Stimulated activated memory B cell treated with anti-CD40 and anti-IgM and Interleukin-4, amounts not matched to agents 10 μg/mL and 1 μg/mL and 100 μg/mL, for 72 hours (primary cell): ENCODE data around the gene MRPS15.

ENCODE experiments used
- ATAC-seq: fragments of 150-1000 bp; cut with Tn5 transposase; 2 replicates; pipeline ENCODE4 v1.10.0; 2021
- H3K27ac Mint-ChIP-seq: one replicate; pipeline ENCODE4 v1.8.0; 2022; ENCODE audit warnings: mild to moderate bottlenecking, mixed read lengths
- H3K27me3 Mint-ChIP-seq: one replicate; pipeline ENCODE4 v1.8.0; 2022; ENCODE audit warnings: mixed read lengths
- H3K36me3 Mint-ChIP-seq: one replicate; pipeline ENCODE4 v1.8.0; 2022; ENCODE audit warnings: mixed read lengths
- H3K4me1 Mint-ChIP-seq: one replicate; pipeline ENCODE4 v1.8.0; 2022; ENCODE audit warnings: mixed read lengths
- H3K4me3 Mint-ChIP-seq: one replicate; pipeline ENCODE4 v1.8.0; 2022; ENCODE audit warnings: mild to moderate bottlenecking, moderate library complexity, mixed read lengths
- H3K9me3 Mint-ChIP-seq: one replicate; pipeline ENCODE4 v1.8.0; 2022; ENCODE audit warnings: mixed read lengths

MRPS15 gene

DNA sequence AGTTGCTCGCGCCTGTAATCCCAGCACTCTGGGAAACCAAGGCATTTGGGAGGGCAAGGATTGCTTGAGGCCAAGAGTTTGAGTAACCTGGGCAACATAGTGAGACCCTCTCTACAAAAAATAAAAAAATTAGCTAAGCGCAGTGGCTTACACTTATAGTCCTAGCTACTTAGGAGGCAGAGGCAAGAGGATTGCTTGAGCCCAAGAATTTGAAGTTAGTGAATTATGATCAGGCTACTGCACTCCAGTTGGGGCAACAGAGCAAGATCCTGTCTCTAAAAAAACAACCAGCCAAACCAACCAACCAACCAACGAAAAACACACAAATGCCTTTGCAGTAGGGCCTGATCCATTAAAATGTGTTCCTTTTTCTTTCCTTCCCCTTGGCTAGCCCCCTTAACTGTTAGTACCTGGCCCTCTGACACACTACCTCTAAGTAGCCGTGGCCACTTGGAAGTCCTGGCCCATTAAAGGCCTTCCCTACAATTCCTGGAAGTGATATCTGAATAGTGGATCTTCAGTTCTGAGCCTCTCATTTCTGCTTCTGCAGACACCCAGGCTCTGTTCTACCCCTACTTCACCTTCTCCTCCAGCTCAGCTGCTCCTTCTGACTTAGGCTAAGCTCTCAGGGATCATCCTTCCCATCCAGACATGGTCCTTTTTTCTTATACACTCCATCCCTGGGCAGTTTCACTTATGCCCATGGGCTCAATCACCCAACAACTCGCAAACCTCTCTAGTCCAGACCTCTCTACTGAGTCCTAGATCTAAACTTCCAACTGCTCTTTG lies 10.4 kb downstream of the MRPS15 start:
- H3K4me1 Mint-ChIP-seq, result peaks cover 22% of the 10 kb centered on the region
- ATAC-seq, result no peak
- peaks cover 29% of the 10 kb centered on the region for H3K36me3 Mint-ChIP-seq
- no peak overlapping the region for H3K4me3 Mint-ChIP-seq
- no peak overlapping the region for H3K27ac Mint-ChIP-seq
- H3K9me3 Mint-ChIP-seq, result no peaks in the 10 kb centered on the region
- no peaks in the 10 kb centered on the region for H3K27me3 Mint-ChIP-seq

DNA sequence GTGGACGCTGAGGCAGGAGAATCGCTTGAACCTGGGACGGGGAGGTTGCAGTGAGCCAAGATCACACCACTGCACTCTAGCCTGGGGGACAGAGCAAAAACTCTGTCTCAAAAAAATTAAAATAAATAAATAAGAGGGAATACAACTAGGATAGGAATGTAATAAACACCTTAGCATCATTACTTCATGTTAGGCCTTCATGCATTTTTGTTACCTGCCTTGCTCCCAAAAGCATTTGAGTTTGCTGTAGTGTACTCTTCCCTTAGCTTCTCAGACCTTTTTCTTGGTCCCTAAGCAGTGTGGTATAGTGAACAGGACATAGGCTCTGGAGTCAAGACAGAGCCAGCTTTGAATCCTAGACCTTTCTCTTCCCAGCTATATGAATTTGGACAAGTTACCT lies 11.1 kb downstream of the MRPS15 start:
- no peaks in the 10 kb centered on the region for H3K27me3 Mint-ChIP-seq
- H3K4me3 Mint-ChIP-seq, result no peak overlapping the region
- ATAC-seq, result no peak
- no peaks in the 10 kb centered on the region for H3K9me3 Mint-ChIP-seq
- H3K27ac Mint-ChIP-seq, result no peak overlapping the region
- peaks cover 15% of the 10 kb centered on the region for H3K4me1 Mint-ChIP-seq
- H3K36me3 Mint-ChIP-seq, result peaks cover 23% of the 10 kb centered on the region

DNA sequence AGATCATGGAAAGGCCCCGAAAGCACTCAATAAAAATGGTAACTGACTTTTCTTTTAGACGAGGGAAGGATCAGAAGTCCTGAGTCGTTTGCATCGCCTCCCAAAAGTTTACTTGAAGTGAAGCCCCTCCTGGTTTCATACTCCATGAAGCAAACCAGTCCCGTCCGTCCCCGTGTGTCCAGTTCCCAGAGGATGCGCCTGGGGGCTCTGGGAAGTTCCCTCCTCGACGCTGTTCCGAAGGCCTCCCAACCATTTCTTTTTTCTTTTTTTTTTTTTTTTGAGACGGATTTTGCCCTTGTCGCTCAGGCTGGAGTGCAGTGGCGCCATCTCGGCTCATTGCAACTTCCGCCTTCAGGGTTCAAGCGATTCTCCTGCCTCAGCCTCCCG lies 13.3 kb downstream of the MRPS15 start:
- Mint-ChIP-seq H3K9me3 (no peaks in the 10 kb centered on the region), H3K27me3 (no peaks in the 10 kb centered on the region), H3K27ac (peak overlapping the region; percentile 89), H3K4me1 (peaks cover 14% of the 10 kb centered on the region), H3K36me3 (peaks cover 16% of the 10 kb centered on the region), H3K4me3 (peak overlapping the region; percentile 80)
- ATAC-seq, result no peak

DNA sequence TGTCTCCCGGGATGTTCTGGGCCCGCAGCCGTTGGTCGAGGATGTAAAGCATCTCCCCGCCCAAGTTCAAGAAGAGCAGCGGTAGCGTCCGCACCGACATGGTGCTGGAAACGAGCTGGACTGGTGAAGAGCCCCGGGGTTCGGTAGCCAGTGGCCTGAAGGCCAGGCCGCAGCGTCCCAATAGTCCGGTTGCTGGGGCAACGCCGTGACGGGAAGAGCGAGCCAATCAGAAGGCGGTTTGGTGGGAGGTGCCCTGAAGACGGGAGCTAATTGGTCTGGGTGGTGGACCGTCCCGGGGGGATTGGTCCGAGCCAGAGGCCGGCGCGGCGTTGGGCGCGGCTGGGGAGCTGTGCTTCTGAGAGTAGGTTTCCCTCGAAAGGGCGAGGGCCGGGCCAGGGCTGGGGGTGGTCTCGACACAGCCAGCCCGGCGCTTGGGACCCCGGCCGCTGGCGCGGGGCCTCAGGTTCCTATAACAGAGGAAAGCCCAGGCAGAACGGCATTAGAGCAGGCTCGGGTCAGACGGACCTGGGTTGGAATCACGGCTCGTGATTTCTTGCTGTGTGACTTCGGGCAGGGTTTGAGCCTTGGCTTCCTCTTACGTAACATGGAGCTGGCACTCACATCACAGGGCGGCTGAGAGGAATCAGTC lies 13.8 kb downstream of the MRPS15 start, which contains the start of gene OSCP1:
Gene OSCP1 (minus strand): TSS at position 182 of the 649 bp plus-strand sequence. CDS start 82 bp downstream, at position 100.
- H3K27me3 Mint-ChIP-seq, result no peaks in the 10 kb centered on the region
- H3K27ac Mint-ChIP-seq, result peak within 1 kb of the TSS; percentile 89
- H3K36me3 Mint-ChIP-seq, result peaks cover 14% of the 10 kb centered on the region
- peaks cover 14% of the 10 kb centered on the region for H3K4me1 Mint-ChIP-seq
- peak; percentile 99 for ATAC-seq
- H3K4me3 Mint-ChIP-seq, result peak within 1 kb of the TSS; percentile 80
- no peaks in the 10 kb centered on the region for H3K9me3 Mint-ChIP-seq

DNA sequence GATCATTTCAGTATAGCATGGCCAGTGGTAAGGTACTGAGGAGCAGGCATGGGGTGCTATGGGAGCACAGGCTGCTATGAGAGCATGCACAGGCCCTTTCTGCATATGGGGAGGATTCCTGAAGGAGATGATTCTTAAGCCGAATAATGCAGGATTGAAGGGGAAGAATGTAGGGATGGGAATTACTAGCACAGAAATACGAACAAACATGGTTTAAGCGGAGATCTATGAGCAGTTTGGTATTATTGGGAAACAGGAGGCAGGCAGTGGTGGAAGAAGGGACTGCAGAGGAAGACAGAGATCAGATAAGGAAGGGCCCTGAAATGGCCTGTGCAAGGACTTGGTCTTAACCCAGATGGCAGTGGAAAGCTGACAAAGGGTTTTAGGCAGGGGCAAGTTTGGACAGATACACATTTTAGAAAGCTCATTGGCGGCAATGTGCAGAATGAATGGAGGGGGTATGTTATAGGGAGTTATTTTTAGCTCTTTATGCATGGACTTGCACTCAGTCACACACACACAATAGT lies 15.6 kb downstream of the MRPS15 start:
- H3K4me3 Mint-ChIP-seq, result peak overlapping the region; percentile 4
- no peaks in the 10 kb centered on the region for H3K36me3 Mint-ChIP-seq
- no peak for ATAC-seq
- H3K4me1 Mint-ChIP-seq, result peaks cover 14% of the 10 kb centered on the region
- H3K27me3 Mint-ChIP-seq, result no peaks in the 10 kb centered on the region
- H3K27ac Mint-ChIP-seq, result no peak overlapping the region
- H3K9me3 Mint-ChIP-seq, result no peaks in the 10 kb centered on the region

DNA sequence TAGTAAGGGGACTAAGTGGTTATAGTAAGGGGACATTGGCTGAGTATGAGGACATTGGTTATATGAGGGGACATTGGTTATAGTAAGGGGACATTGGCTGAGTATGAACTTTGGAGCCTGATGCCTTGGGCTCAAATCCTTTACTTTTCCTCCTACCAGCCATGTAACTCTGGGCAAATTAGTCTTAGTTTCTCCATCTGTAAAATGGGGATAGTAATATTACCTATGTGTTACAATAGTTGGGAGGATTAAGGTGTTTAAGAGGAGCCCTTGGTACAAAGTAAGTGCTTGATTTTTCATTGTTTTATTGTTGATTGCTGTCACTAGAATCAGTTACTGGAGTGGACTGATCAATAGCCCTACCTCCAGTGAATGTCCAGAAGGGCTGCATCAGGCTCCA lies 16.7 kb downstream of the MRPS15 start:
- Mint-ChIP-seq H3K27ac (no peak overlapping the region), H3K4me1 (peaks cover 14% of the 10 kb centered on the region), H3K9me3 (no peaks in the 10 kb centered on the region), H3K27me3 (no peaks in the 10 kb centered on the region), H3K36me3 (no peaks in the 10 kb centered on the region), H3K4me3 (no peak overlapping the region)
- no peak for ATAC-seq

DNA sequence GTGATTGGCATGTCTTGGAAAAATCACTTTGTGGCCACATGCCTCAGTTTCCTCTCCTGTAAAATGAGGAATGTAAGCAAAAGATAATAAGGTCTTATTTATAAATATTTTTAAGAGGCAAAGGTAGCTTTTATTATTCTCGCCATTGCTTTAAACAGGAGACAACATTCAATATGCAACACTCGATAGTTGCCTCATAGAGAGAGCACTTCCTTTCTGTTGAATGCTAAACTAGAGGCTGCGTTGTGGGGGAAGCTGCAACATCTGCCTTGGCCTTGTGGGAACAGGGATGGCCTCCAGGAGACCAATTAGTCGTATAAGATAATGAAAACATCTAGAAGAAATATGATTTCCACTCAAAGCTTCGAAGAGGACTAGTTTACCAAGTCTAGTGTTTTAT lies 17.4 kb downstream of the MRPS15 start:
- H3K27ac Mint-ChIP-seq, result no peak overlapping the region
- peaks cover 13% of the 10 kb centered on the region for H3K4me1 Mint-ChIP-seq
- ATAC-seq, result no peak
- no peaks in the 10 kb centered on the region for H3K27me3 Mint-ChIP-seq
- no peak overlapping the region for H3K4me3 Mint-ChIP-seq
- H3K9me3 Mint-ChIP-seq, result no peaks in the 10 kb centered on the region
- H3K36me3 Mint-ChIP-seq, result no peaks in the 10 kb centered on the region

DNA sequence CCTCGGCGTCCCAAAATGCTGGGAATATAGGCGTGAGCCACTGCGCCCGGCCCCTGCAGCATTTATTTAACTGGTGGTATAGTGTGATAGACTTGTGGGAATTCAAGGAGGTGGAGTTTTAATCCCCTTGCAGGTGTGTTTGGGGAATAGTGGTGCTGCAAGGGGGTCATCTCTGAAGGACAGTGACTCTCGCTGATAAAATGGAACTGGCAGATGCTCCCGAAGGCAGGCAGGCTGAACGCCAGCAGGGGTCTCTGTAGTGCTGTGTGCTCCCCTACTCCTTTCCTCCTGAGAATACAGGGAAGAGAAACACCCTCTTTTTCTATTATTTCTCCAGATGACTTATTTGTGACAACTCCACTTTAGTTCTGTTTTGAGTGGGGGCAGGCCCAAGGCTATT lies 17.9 kb downstream of the MRPS15 start:
- peaks cover 8% of the 10 kb centered on the region for H3K4me1 Mint-ChIP-seq
- no peaks in the 10 kb centered on the region for H3K27me3 Mint-ChIP-seq
- ATAC-seq, result no peak
- H3K36me3 Mint-ChIP-seq, result no peaks in the 10 kb centered on the region
- H3K27ac Mint-ChIP-seq, result no peak overlapping the region
- H3K4me3 Mint-ChIP-seq, result no peak overlapping the region
- no peaks in the 10 kb centered on the region for H3K9me3 Mint-ChIP-seq

DNA sequence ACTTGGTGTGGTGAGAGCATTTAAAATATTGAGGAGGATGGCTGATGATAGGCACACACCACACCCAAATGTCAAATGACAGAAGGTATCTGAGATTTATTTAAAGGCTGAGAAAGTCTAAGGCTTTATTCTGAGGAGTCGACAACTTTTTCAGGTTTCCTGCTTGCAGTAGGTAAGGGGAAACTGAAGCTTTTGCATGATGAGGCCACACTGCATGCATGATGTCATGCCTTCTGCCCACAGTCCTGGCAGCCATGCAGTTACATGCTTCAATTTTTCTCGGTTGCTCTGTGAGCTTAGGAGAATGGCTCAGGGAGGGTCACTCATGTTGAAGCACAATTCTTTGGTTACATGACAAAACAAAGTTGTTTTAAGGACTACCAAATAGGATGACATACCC lies 20.9 kb downstream of the MRPS15 start:
- no peaks in the 10 kb centered on the region for H3K4me1 Mint-ChIP-seq
- no peaks in the 10 kb centered on the region for H3K9me3 Mint-ChIP-seq
- no peaks in the 10 kb centered on the region for H3K36me3 Mint-ChIP-seq
- no peak for ATAC-seq
- no peak overlapping the region for H3K4me3 Mint-ChIP-seq
- H3K27me3 Mint-ChIP-seq, result no peaks in the 10 kb centered on the region
- H3K27ac Mint-ChIP-seq, result no peak overlapping the region

DNA sequence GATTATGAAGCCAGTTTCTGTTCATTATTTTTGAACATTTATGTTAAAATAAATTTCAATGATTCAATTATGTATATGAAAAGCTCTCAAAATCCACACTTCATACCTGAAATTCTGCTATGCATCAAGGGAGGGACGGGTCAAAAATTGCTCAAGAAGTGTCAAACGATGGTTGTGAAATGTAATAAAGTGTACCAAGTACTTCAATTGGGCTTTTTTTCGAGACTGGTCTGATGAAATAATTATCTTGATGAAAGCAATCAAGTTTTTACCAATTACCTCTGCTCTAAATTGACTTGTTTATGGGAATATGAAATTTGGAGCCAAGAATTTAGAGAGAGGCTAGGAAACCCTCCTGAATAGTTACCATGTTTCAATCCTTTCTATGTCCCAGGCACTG lies 21.8 kb downstream of the MRPS15 start:
- Mint-ChIP-seq H3K4me1 (no peaks in the 10 kb centered on the region), H3K27ac (no peak overlapping the region), H3K36me3 (no peaks in the 10 kb centered on the region), H3K9me3 (no peaks in the 10 kb centered on the region), H3K4me3 (no peak overlapping the region), H3K27me3 (no peaks in the 10 kb centered on the region)
- ATAC-seq, result no peak

DNA sequence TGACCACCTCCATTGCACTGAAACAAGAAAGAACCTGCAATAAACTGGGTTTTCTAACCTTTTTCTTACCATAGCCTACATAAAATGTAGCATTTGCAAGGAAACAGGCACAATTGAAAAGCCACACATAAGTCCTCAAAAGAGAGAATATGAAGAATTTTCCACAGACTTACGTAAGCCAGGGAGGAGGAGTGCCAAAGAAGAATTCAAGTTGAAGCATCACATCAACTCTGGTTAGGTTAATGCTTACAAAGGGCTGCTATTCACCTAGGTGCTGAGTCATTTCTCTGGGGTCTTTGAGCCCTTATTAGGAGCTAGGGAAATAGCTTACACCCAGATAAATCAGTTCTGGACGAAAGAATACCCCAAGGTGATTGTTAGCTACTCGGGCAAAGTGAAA lies 23.5 kb downstream of the MRPS15 start:
- H3K4me1 Mint-ChIP-seq, result no peaks in the 10 kb centered on the region
- H3K9me3 Mint-ChIP-seq, result no peaks in the 10 kb centered on the region
- H3K27ac Mint-ChIP-seq, result no peak overlapping the region
- H3K27me3 Mint-ChIP-seq, result no peaks in the 10 kb centered on the region
- H3K4me3 Mint-ChIP-seq, result no peak overlapping the region
- no peak for ATAC-seq
- H3K36me3 Mint-ChIP-seq, result no peaks in the 10 kb centered on the region

DNA sequence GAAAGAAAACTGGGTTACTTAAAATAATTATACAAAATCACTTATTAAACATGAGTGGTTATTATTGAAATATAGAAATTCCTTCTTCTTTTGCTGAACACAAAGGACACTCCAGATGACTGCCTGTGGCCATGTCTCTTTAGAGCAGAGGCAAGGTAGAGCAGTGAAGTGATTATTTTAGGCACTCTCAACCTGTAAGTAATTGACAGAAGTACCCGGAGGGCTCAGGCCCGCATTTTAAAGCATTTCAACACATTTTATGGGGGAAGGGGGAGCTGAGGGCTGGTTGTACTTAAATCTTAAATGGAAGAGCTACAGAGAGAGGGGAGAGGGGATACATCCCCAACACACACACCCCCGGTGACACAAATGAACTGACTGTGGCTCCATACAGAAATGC lies 24.1 kb downstream of the MRPS15 start:
- Mint-ChIP-seq H3K36me3 (no peaks in the 10 kb centered on the region), H3K9me3 (no peaks in the 10 kb centered on the region), H3K27ac (no peak overlapping the region), H3K4me3 (no peak overlapping the region), H3K27me3 (no peaks in the 10 kb centered on the region), H3K4me1 (no peaks in the 10 kb centered on the region)
- no peak for ATAC-seq

DNA sequence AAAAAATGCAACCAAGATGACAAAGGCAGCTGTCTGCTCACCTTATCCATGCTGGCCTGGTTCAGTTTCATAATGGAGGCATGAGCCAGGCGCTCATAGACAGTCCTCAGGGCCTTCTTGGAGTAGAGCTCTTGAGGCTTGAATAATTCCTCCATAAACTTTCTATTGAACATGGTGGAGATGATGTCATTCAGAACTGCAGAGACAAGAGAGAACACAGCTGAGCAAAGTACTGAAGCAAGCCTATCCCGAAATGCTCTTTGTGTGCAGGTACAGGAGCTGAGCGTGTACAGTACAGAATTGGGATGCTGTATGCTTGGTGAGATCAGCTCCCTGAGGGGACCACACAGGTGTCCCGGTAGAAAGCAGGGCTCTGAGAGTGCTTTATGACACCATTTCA lies 25.5 kb downstream of the MRPS15 start:
- Mint-ChIP-seq H3K36me3 (no peaks in the 10 kb centered on the region), H3K27ac (no peak overlapping the region), H3K4me3 (no peak overlapping the region), H3K27me3 (no peaks in the 10 kb centered on the region), H3K4me1 (no peaks in the 10 kb centered on the region), H3K9me3 (no peaks in the 10 kb centered on the region)
- ATAC-seq, result no peak

DNA sequence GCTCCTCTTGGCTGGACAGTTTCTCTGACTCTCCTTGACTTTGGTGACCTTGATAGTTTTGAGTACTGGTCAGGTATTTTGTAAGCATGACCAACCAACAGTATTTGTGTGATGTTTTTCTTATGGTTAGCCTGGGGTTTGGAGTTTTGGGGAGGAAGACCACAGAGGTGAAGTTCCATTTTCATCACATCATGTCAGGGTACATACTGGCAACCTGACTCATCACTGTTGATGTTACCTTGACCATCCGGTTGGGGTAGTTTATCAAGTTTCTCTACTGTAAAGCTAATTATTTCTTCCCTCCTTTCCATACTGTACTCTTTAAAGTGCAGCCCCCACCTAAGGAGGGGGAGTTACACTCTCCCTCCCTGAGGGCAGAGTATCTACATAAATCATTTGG lies 27.4 kb downstream of the MRPS15 start:
- H3K36me3 Mint-ChIP-seq, result no peaks in the 10 kb centered on the region
- H3K4me1 Mint-ChIP-seq, result no peaks in the 10 kb centered on the region
- H3K27me3 Mint-ChIP-seq, result no peaks in the 10 kb centered on the region
- no peak overlapping the region for H3K27ac Mint-ChIP-seq
- no peak for ATAC-seq
- H3K4me3 Mint-ChIP-seq, result no peak overlapping the region
- no peaks in the 10 kb centered on the region for H3K9me3 Mint-ChIP-seq

DNA sequence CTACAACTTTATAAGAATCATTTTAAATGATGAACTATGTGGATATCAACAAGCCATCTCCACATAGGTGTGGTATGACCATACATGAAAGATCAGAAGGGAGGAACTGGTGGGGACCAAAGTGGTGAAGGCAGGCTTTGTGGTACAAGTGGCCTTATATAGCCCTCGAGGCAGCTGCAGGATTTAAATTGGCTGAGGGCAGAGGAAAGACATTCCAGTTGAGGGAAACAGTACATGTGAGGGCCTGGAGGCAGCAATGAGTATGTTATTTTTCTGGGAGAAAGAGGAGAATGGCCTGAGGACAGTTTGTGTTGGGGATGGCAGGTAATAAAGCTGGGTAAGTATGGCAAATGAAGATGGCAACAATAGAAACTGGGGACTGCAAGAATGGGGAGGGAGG lies 31.1 kb downstream of the MRPS15 start:
- no peak for ATAC-seq
- Mint-ChIP-seq H3K4me1 (no peaks in the 10 kb centered on the region), H3K27me3 (no peaks in the 10 kb centered on the region), H3K9me3 (no peaks in the 10 kb centered on the region), H3K27ac (no peak overlapping the region), H3K4me3 (no peak overlapping the region), H3K36me3 (peaks cover 11% of the 10 kb centered on the region)

DNA sequence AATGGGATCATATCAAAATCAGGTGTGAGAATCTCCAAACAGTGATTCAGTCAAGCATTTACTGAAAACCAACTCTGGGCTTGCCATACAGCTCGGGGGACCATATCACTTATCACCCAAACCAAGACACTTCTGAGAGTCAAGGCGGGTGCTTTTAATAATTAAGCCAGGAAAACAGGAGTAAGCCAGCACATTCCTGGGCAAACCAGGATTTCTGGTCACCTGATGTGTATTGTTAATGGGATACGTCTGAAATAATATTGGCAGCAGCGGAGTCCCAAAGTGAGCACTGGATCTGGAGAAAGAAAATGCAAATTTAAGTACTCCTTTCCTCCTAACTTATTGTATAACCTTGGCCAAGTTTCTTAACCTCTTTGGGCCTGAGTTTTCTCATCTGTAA lies 31.6 kb downstream of the MRPS15 start:
- no peak for ATAC-seq
- Mint-ChIP-seq H3K9me3 (no peaks in the 10 kb centered on the region), H3K27ac (no peak overlapping the region), H3K27me3 (no peaks in the 10 kb centered on the region), H3K36me3 (peaks cover 11% of the 10 kb centered on the region), H3K4me3 (no peak overlapping the region), H3K4me1 (no peaks in the 10 kb centered on the region)
